ENCODE measurements around the gene PHF21A.

Gene PHF21A

GRCh38 chr11:46149342-46149741, 28.1 kb upstream of the PHF21A start:
- TF ChIP-seq, protein P1, sequence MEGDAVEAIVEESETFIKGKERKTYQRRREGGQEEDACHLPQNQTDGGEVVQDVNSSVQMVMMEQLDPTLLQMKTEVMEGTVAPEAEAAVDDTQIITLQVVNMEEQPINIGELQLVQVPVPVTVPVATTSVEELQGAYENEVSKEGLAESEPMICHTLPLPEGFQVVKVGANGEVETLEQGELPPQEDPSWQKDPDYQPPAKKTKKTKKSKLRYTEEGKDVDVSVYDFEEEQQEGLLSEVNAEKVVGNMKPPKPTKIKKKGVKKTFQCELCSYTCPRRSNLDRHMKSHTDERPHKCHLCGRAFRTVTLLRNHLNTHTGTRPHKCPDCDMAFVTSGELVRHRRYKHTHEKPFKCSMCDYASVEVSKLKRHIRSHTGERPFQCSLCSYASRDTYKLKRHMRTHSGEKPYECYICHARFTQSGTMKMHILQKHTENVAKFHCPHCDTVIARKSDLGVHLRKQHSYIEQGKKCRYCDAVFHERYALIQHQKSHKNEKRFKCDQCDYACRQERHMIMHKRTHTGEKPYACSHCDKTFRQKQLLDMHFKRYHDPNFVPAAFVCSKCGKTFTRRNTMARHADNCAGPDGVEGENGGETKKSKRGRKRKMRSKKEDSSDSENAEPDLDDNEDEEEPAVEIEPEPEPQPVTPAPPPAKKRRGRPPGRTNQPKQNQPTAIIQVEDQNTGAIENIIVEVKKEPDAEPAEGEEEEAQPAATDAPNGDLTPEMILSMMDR (conservative IDR thresholded peaks at IDR 0.05; ENCODE audit: low read depth, low read length): no peak
- DNase-seq (ENCODE audit: low read depth): no peak
- H3K4me3 ChIP-seq (ENCODE audit: low read depth, low read length): no peak overlapping the region

GRCh38 chr11:46144741-46145140, 23.5 kb upstream of the PHF21A start:
- TF ChIP-seq, protein P1 (conservative IDR thresholded peaks at IDR 0.05; ENCODE audit: low read depth, low read length): no peak
- DNase-seq (ENCODE audit: low read depth): no peak
- no peak overlapping the region for H3K4me3 ChIP-seq (ENCODE audit: low read depth, low read length)

GRCh38 chr11:46143049-46143806, 22.0 kb upstream of the PHF21A start:
- no peak overlapping the region for H3K4me3 ChIP-seq (ENCODE audit: low read depth, low read length)
- no peak for DNase-seq (ENCODE audit: low read depth)
- TF ChIP-seq, protein P1 (conservative IDR thresholded peaks at IDR 0.05; ENCODE audit: low read depth, low read length): no peak

DNA sequence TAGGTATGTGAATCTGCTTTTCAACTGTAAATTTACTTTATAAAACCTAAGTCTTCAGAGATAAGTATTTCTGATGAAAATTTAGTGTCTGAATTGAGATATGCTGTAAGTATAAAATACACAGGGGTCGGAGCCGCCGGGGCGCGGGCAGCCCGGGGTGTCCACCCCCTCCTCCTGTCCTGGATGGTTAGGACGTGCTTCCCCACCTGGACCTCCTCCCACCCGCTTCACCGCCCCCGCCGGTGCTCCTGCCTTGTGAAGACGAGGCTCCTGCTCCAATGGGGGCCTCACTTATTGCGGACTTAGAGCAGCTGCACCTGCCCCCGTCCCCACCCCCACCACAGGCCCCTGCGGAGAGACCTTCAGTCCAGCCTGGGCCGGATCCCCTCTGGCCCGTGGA, 21.3 kb upstream of the PHF21A start:
- DNase-seq (ENCODE audit: low read depth): no peak
- TF ChIP-seq, protein P1 (conservative IDR thresholded peaks at IDR 0.05; ENCODE audit: low read depth, low read length): no peak

GRCh38 chr11:46141597-46141996, 20.3 kb upstream of the PHF21A start:
- TF ChIP-seq, protein P1 (conservative IDR thresholded peaks at IDR 0.05; ENCODE audit: low read depth, low read length): no peak
- no peak overlapping the region for H3K4me3 ChIP-seq (ENCODE audit: low read depth, low read length)
- no peak for DNase-seq (ENCODE audit: low read depth)

More for the DNA sequence above, 21.3 kb upstream of the PHF21A start:
- H3K4me3 ChIP-seq (ENCODE audit: low read depth, low read length): no peak overlapping the region

DNA sequence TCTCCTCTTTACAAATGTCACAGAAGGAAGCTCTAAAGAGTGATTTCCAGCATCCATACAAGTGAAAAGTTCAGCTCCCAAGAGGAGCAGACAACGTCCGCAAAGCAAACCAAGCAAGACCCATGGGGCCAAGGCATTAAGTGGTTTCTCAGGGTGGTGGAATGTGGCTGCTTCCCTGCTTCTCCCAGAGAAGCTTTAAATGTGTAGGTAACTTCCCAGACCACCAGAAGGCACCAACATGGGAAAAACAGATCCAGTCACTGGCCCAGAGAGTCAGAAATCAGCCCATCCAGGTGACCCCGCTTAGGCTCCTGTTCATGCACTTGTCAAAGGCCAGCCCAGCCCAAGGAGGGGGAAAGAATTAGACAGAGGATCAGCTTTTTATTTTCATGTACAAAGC, 13.3 kb upstream of the PHF21A start:
- TF ChIP-seq, protein P1 (conservative IDR thresholded peaks at IDR 0.05; ENCODE audit: low read depth, low read length): peak; percentile 6
- DNase-seq (ENCODE audit: low read depth): no peak
- no peak overlapping the region for H3K4me3 ChIP-seq (ENCODE audit: low read depth, low read length)

GRCh38 chr11:46134061-46134460, 12.8 kb upstream of the PHF21A start:
- TF ChIP-seq, protein P1 (conservative IDR thresholded peaks at IDR 0.05; ENCODE audit: low read depth, low read length): no peak
- no peak for DNase-seq (ENCODE audit: low read depth)
- no peak overlapping the region for H3K4me3 ChIP-seq (ENCODE audit: low read depth, low read length)

All from choroid plexus epithelial cell (primary cell).